ENCODE results near the gene KCNJ11. TPM values are rescaled to one million over a fixed set of nuclear protein-coding genes. Genes with fewer than 3 reads are reported as not detected.
"Not testable (repeated sequence)": the region's sequence is repeated elsewhere in the genome, so short reads cannot be mapped to it uniquely, and the experiment has no call there.

The KCNJ11 gene
- total and polyA plus RNA-seq, 2 of the 8 experiments (the other 6 are each of a cell fraction or from before 2014, with no cell fraction given): 3.8 to 6.3 TPM

GRCh38 chr11:17426233-17426632, 37.8 kb upstream of the KCNJ11 start:
- H3K36me3 ChIP-seq (ENCODE audit: control insufficient read depth in 2 of 4, insufficient read depth in 4 of 4, low read length in 3 of 4); H4K5ac ChIP-seq (ENCODE audit: insufficient read length, low read depth, low read length); H3K27me3 ChIP-seq (replicated peaks in 1 of 4; ENCODE audit: control insufficient read depth in 3 of 4, extremely low read depth in 1 of 4, insufficient read depth in 3 of 4, low read length in 3 of 4); H2AFZ ChIP-seq (ENCODE audit: low read length); CTCF ChIA-PET (ENCODE audit: partially characterized antibody); H3K14ac ChIP-seq (ENCODE audit: insufficient read length); FAIRE-seq; H3K79me2 ChIP-seq (ENCODE audit: control insufficient read depth in 1 of 2, insufficient read depth in 2 of 2, low read length in 2 of 2); H3K4me2 ChIP-seq (ENCODE audit: insufficient read depth in 1 of 2, low read depth in 2 of 2, low read length in 2 of 2); H2BK15ac ChIP-seq (ENCODE audit: low read length); H3K79me1 ChIP-seq (ENCODE audit: low read depth, low read length); H3K9ac ChIP-seq (replicated peaks in 1 of 4; ENCODE audit: extremely low read depth in 1 of 4, low read depth in 3 of 4, low read length in 3 of 4); H3K23me2 ChIP-seq (ENCODE audit: low read depth, low read length); POLR2A ChIA-PET (ENCODE audit: partially characterized antibody); H2BK120ac ChIP-seq (replicated peaks; ENCODE audit: low read depth, low read length); H2AK5ac ChIP-seq (ENCODE audit: low read depth, low read length); H2BK12ac ChIP-seq (ENCODE audit: low read depth, low read length); H3K4ac ChIP-seq (replicated peaks; ENCODE audit: insufficient read length, low read depth, low read length); H3K4me3 ChIP-seq (ENCODE audit: extremely low read depth in 1 of 4, insufficient read depth in 2 of 4, low read depth in 3 of 4, low read length in 4 of 4); DNase-seq (ENCODE audit: low read depth in 1 of 2, low spot score in 2 of 2); H3K27ac ChIP-seq (ENCODE audit: low read depth, low read length); H3K9me3 ChIP-seq (ENCODE audit: insufficient read depth in 2 of 2, low read depth in 1 of 2, low read length in 1 of 2); H3K4me1 ChIP-seq (replicated peaks in 1 of 4; ENCODE audit: control insufficient read depth in 3 of 4, insufficient read depth in 4 of 4, low read length in 3 of 4); H4K20me1 ChIP-seq (replicated peaks in 1 of 2; ENCODE audit: control insufficient read depth in 1 of 2, insufficient read depth in 2 of 2, low read length in 2 of 2); H3K56ac ChIP-seq (replicated peaks; ENCODE audit: insufficient read length, low read depth, low read length); H4K8ac ChIP-seq (ENCODE audit: extremely low read depth, insufficient read depth, low read length); H3K18ac ChIP-seq (ENCODE audit: extremely low read depth, low read length); H2BK5ac ChIP-seq (ENCODE audit: low read depth, low read length); H2BK20ac ChIP-seq (ENCODE audit: low read length); H3K23ac ChIP-seq (ENCODE audit: insufficient read length); H4K91ac ChIP-seq (replicated peaks; ENCODE audit: insufficient read length, low read length): not testable (repeated sequence)
- 91% methylated on average over 4 of the region's 5 CpGs; no CpG with 5 or more reads in 1 of the 2 experiments for WGBS, 2 experiments (ENCODE audit: extremely low coverage in 1 of 2, insufficient coverage in 1 of 2, insufficient read length in 1 of 2, insufficient replicate concordance in 2 of 2, low coverage in 1 of 2, low lambda C conversion rate in 2 of 2, missing lambda C conversion rate in 1 of 2)
